Iris pigment epithelial cell (primary cell): ENCODE results near the gene TOP2B.

ENCODE experiments used
- DNase-seq: peaks from one replicate; pipeline ENCODE4 v3.0.0-alpha.2; 2011; ENCODE audit warnings: low read depth

TOP2B gene

GRCh38 chr3:25555695-25556437, 108.8 kb downstream of the TOP2B start:
- DNase-seq: no peak

- DNase-seq: peak; percentile 39
These were observed 110.3 kb downstream of the TOP2B start for GRCh38 chr3:25554376-25554775.

- no peak for DNase-seq
These were observed 112.5 kb downstream of the TOP2B start for GRCh38 chr3:25552251-25552650.

- DNase-seq: peak; percentile 73
These were observed 115.9 kb downstream of the TOP2B start for GRCh38 chr3:25548836-25549235.

- DNase-seq: no peak
These were observed 116.6 kb downstream of the TOP2B start for GRCh38 chr3:25547943-25548674.
